GM19328 (cell line): ENCODE measurements around the gene MIGA1.
"Not testable (repeated sequence)": the region's sequence is repeated elsewhere in the genome, so short reads cannot be mapped to it uniquely, and the experiment has no call there.

Source experiments
- ATAC-seq: cut with Tn5 transposase; IDR thresholded peaks from one replicate; pipeline ENCODE4 v1.9.1; 2021; ENCODE audit warnings: mild to moderate bottlenecking, moderate library complexity; ENCODE audit not compliant: unreplicated experiment

MIGA1 gene

GRCh38 chr1:77779529-77780281 lies at the start of gene MIGA1:
Gene MIGA1 (plus strand): TSS chr1:77779649. CDS start chr1:77783253, 3,604 bp downstream.
- peak; percentile 94 for ATAC-seq

GRCh38 chr1:77732090-77732489 lies 47.4 kb upstream of the MIGA1 start:
- ATAC-seq: no peak

- no peak for ATAC-seq
Observed at GRCh38 chr1:77739235-77739634, 40.2 kb upstream of the MIGA1 start.

GRCh38 chr1:77741316-77741715 lies 38.1 kb upstream of the MIGA1 start:
- no peak for ATAC-seq

- no peak for ATAC-seq
Observed at GRCh38 chr1:77742011-77742555, 37.4 kb upstream of the MIGA1 start.

- no peak for ATAC-seq
Observed at GRCh38 chr1:77744576-77744975, 34.9 kb upstream of the MIGA1 start.

- not testable (repeated sequence) for ATAC-seq
Observed at GRCh38 chr1:77749489-77749888, 30.0 kb upstream of the MIGA1 start.

GRCh38 chr1:77756052-77756754 lies 23.2 kb upstream of the MIGA1 start:
- ATAC-seq: no peak

GRCh38 chr1:77757066-77757584 lies 22.3 kb upstream of the MIGA1 start:
- no peak for ATAC-seq

GRCh38 chr1:77757603-77758002 lies 21.8 kb upstream of the MIGA1 start:
- ATAC-seq: no peak

- peak; percentile 96 for ATAC-seq
Observed at GRCh38 chr1:77759071-77760028, 20.1 kb upstream of the MIGA1 start, which contains the start of gene USP33. Gene USP33 (minus strand): TSS chr1:77759852. CDS start chr1:77741697, 18,155 bp downstream.

- ATAC-seq: no peak
Observed at GRCh38 chr1:77762072-77762476, 17.4 kb upstream of the MIGA1 start.

- no peak for ATAC-seq
Observed at GRCh38 chr1:77768006-77768405, 11.4 kb upstream of the MIGA1 start.

- ATAC-seq: no peak
Observed at GRCh38 chr1:77776007-77776700, 3.3 kb upstream of the MIGA1 start.

GRCh38 chr1:77781683-77782082 lies 2.2 kb downstream of the MIGA1 start:
- no peak for ATAC-seq

GRCh38 chr1:77783141-77783540 lies 3.7 kb downstream of the MIGA1 start:
- no peak for ATAC-seq

- not testable (repeated sequence) for ATAC-seq
Observed at GRCh38 chr1:77786093-77786741, 6.8 kb downstream of the MIGA1 start.

GRCh38 chr1:77794550-77794949 lies 15.1 kb downstream of the MIGA1 start:
- ATAC-seq: no peak

GRCh38 chr1:77796695-77797405 lies 17.4 kb downstream of the MIGA1 start:
- no peak for ATAC-seq
